Heart left ventricle (tissue), 13 donors: Measurements from ENCODE around the gene CLDN6.

ENCODE experiments used
- POLR2A ChIP-seq, 2 donors: fragments of 450-650 bp; IDR thresholded peaks; one replicate each; pipeline ENCODE4 v1.6.1; 2017; ENCODE audit warnings: antibody characterized with exemption in 2 of 2, mild to moderate bottlenecking in 2 of 2, moderate library complexity in 2 of 2
- TF ChIP-seq, protein P1 (sequence below), 12 donors: fragments of 200-600 bp; sonication (generic) in 4 of 12; IDR thresholded peaks; one replicate each; pipeline versions ENCODE4 v1.5.0 to v1.8.0; 2018 to 2022; ENCODE audit warnings: antibody characterized with exemption in 12 of 12, mild to moderate bottlenecking in 5 of 12
- donor health status: ischemic (EF 13 %, LVEDD 7.1; RV severe dilation, severe dysfunction).
- donor health status: DM: no; HTN: yes; CAD: no.
- donor health status: DM: no; HTN: no; CAD: no.
- donor health status: ischemic (EF 25% LVEDD 6.9; RV normal size, moderate dysfunction).
- donor health status: ischemic (EF 25% LVEDD 5.7; RV mildly dilated, moderate dysfunction).
- donor health status: ischemic (EF 35%, LVEDD 5.7; RV mildly dilated, moderate dysfunction).
- donor health status: nonischemic (EF 11% LVEDD 7.7; RV severe dilation, severe dysfunction).
- donor health status: DM: yes; HTN: yes; CAD: no.
- donor health status: PGD.
- donor health status: ischemic (EF 29% LVEDD 5.4; RV normal size, mild dysfunction).
- donor health status: nonischemic (EF 23%, LVEDD 6.1; RV moderate dilation, normal function).

DNA sequence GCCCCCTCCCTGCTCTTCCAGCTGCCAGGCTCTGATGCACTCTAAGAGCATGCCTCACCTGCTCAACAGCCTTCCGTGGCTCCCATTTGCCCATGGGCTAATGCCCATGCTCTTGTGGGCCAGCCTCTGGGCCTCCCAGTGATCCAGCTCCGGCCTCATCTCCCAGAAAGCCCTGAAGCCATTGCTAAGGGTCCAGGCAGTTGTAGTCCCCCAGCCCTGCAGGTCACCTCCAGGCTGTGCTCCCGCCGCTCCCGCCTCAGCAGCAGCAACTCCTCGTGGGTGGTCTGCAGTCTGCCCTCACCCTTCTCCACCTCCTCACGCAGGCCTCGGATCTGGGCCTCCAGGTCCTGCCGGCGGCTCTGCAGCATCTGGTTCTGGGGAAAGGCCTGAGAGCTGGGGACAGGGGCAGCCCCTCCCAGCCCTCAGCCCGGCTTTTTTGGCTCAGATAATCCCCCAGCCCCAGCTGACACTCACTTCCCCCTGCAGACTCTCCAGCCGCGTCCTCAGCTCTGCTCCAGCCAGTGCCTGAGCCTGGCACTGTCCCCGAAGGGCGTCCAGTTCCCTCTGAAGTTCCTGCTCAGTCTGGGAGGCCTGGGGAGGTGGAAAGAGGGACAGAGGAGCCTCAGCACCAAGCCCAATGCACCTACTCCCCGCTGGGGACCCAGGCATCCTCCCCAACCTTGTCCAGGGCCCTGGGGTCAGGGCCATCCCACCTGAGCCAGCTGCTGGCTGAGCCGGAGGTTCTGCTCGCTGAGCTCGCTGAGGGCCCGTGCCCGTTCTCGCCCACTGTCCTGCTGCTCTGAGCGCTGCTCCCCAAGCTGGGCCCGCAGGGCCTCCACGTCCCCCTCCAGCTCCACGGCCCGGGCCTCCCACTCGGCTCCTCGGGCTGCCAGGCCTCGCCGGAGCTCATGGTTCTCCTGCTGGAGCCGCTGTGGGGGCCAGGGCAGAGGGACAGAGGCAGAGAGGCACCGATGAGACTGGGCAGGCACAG, 12.5 kb upstream of the CLDN6 start:
- TF ChIP-seq, protein P1, sequence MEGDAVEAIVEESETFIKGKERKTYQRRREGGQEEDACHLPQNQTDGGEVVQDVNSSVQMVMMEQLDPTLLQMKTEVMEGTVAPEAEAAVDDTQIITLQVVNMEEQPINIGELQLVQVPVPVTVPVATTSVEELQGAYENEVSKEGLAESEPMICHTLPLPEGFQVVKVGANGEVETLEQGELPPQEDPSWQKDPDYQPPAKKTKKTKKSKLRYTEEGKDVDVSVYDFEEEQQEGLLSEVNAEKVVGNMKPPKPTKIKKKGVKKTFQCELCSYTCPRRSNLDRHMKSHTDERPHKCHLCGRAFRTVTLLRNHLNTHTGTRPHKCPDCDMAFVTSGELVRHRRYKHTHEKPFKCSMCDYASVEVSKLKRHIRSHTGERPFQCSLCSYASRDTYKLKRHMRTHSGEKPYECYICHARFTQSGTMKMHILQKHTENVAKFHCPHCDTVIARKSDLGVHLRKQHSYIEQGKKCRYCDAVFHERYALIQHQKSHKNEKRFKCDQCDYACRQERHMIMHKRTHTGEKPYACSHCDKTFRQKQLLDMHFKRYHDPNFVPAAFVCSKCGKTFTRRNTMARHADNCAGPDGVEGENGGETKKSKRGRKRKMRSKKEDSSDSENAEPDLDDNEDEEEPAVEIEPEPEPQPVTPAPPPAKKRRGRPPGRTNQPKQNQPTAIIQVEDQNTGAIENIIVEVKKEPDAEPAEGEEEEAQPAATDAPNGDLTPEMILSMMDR (IDR thresholded peaks at IDR 0.05) = no peak
- TF ChIP-seq POLR2A (IDR thresholded peaks at IDR 0.05) = no peak
